ENCODE measurements around the gene DMXL1. TPM values are rescaled to one million over a fixed set of nuclear protein-coding genes. Genes with fewer than 3 reads are reported as not detected.

Gene DMXL1
- total and polyA plus RNA-seq, 4 donors, result 8.8 to 125 (median 27.0) TPM

GRCh38 chr5:119270960-119271757 is 200.3 kb downstream of the DMXL1 start:
- H3K4me1 ChIP-seq (ENCODE audit: control insufficient read depth in 5 of 5, insufficient read depth in 5 of 5, low read length in 5 of 5), result peaks cover 4 to 24% (median 13%) of the 10 kb centered on the region in 5 donors
- TF ChIP-seq, protein P1, sequence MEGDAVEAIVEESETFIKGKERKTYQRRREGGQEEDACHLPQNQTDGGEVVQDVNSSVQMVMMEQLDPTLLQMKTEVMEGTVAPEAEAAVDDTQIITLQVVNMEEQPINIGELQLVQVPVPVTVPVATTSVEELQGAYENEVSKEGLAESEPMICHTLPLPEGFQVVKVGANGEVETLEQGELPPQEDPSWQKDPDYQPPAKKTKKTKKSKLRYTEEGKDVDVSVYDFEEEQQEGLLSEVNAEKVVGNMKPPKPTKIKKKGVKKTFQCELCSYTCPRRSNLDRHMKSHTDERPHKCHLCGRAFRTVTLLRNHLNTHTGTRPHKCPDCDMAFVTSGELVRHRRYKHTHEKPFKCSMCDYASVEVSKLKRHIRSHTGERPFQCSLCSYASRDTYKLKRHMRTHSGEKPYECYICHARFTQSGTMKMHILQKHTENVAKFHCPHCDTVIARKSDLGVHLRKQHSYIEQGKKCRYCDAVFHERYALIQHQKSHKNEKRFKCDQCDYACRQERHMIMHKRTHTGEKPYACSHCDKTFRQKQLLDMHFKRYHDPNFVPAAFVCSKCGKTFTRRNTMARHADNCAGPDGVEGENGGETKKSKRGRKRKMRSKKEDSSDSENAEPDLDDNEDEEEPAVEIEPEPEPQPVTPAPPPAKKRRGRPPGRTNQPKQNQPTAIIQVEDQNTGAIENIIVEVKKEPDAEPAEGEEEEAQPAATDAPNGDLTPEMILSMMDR (IDR thresholded peaks at IDR 0.05; ENCODE audit: control extremely low read depth, extremely low read depth), result no peak
- no peaks in the 10 kb centered on the region for H3K27me3 ChIP-seq (ENCODE audit: control insufficient read depth in 3 of 3, insufficient read depth in 3 of 3, low read length in 2 of 3)
- ATAC-seq (ENCODE audit: insufficient read depth, low FRiP score) (no peak), DNase-seq (no peak)
- H3K9me3 ChIP-seq (ENCODE audit: control insufficient read depth in 4 of 4, insufficient read depth in 3 of 4, low read length in 3 of 4), result no peaks in the 10 kb centered on the region
- no peak overlapping the region for H3K9ac ChIP-seq (ENCODE audit: insufficient read depth in 1 of 2, low read length in 2 of 2)
- H3K36me3 ChIP-seq (ENCODE audit: control insufficient read depth in 4 of 4, insufficient read depth in 4 of 4, low read length in 4 of 4), result no peaks in the 10 kb centered on the region
- H3K4me3 ChIP-seq, result no peak overlapping the region
- WGBS, 2 donors, result 51 to 79% methylated on average over 6 of the region's 6 CpGs
- no peak overlapping the region for H3K27ac ChIP-seq (ENCODE audit: low read depth in 1 of 2, low read length in 1 of 2)

DNA sequence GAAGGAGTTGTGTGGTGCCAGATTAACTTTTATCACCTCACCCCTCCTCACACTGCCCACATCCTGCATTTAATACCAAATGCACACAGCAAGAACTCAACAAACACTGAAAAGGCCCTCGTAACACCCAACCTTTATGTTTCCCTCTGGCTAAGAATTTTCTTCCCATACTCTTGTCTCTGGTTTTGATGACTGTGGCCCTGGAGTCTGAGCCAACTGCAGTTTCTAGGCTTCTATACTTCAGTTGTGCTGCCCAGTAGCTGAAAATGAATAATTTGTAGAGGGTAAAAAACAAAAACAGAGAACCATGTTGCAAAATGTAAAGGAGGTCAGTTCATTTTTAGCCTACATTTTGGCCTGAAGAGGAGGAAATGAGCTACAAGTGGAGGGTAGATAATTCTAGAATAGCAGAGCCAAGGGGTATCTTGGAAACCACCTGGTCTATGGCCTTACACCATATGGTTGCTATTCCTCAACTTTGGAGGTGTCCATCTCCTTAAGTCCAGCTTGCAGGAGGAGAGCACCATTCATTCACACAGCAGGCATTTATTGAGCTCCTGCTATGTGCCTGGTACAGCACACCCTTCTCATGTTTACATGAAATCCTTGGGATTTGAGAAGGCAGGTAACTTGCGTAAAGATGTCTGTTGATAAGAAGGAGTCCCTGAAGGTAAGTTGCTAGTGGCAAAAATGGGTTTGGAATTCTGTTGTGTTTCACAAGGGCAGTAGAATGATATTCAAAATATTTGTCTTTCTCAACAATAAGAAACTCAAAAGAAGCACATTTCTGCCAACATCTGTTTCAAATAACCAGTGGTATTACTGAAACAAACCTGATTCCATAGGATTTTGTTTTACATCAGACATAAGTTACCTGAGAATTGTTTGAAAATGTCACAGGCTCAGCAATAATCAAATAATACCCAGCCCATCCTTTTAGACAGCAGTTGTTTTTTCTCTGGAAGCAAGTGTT is 201.2 kb downstream of the DMXL1 start:
- DNase-seq, result no peak

GRCh38 chr5:119273391-119273839 is 202.5 kb downstream of the DMXL1 start:
- WGBS, 2 donors, result 25 to 57% methylated on average over 9 of the region's 9 CpGs
- H3K9ac ChIP-seq (ENCODE audit: insufficient read depth in 1 of 2, low read length in 2 of 2), result no peak overlapping the region
- DNase-seq (no peak), ATAC-seq (ENCODE audit: insufficient read depth, low FRiP score) (no peak)
- TF ChIP-seq, protein P1 (IDR thresholded peaks at IDR 0.05; ENCODE audit: control extremely low read depth, extremely low read depth), result no peak
- no peaks in the 10 kb centered on the region for H3K9me3 ChIP-seq (ENCODE audit: control insufficient read depth in 4 of 4, insufficient read depth in 3 of 4, low read length in 3 of 4)
- no peaks in the 10 kb centered on the region for H3K36me3 ChIP-seq (ENCODE audit: control insufficient read depth in 4 of 4, insufficient read depth in 4 of 4, low read length in 4 of 4)
- H3K27ac ChIP-seq (ENCODE audit: low read depth in 1 of 2, low read length in 1 of 2), result no peak overlapping the region
- no peak overlapping the region for H3K4me3 ChIP-seq
- peaks cover 4 to 24% (median 13%) of the 10 kb centered on the region in 5 donors for H3K4me1 ChIP-seq (ENCODE audit: control insufficient read depth in 5 of 5, insufficient read depth in 5 of 5, low read length in 5 of 5)
- H3K27me3 ChIP-seq (ENCODE audit: control insufficient read depth in 3 of 3, insufficient read depth in 3 of 3, low read length in 2 of 3), result no peaks in the 10 kb centered on the region

More for the DNA sequence above, 201.2 kb downstream of the DMXL1 start:
- ATAC-seq (ENCODE audit: insufficient read depth, low FRiP score), result no peak
- TF ChIP-seq, protein P1 (IDR thresholded peaks at IDR 0.05; ENCODE audit: control extremely low read depth, extremely low read depth), result no peak
- H3K27me3 ChIP-seq (ENCODE audit: control insufficient read depth in 3 of 3, insufficient read depth in 3 of 3, low read length in 2 of 3), result no peaks in the 10 kb centered on the region
- H3K4me1 ChIP-seq (ENCODE audit: control insufficient read depth in 5 of 5, insufficient read depth in 5 of 5, low read length in 5 of 5), result peaks cover 4 to 24% (median 13%) of the 10 kb centered on the region in 5 donors
- no peak overlapping the region for H3K4me3 ChIP-seq
- H3K9ac ChIP-seq (ENCODE audit: insufficient read depth in 1 of 2, low read length in 2 of 2), result no peak overlapping the region
- no peaks in the 10 kb centered on the region for H3K36me3 ChIP-seq (ENCODE audit: control insufficient read depth in 4 of 4, insufficient read depth in 4 of 4, low read length in 4 of 4)
- 78 to 81% methylated on average over 2 of the region's 2 CpGs for WGBS, 2 donors
- no peaks in the 10 kb centered on the region for H3K9me3 ChIP-seq (ENCODE audit: control insufficient read depth in 4 of 4, insufficient read depth in 3 of 4, low read length in 3 of 4)
- no peak overlapping the region for H3K27ac ChIP-seq (ENCODE audit: low read depth in 1 of 2, low read length in 1 of 2)
